ENCODE data around the gene GPR107.

- TF ChIP-seq GATA2 (IDR thresholded peaks at IDR 0.05; ENCODE audit: low read depth, low read length) (no peak), GATA3 (IDR thresholded peaks at IDR 0.05; ENCODE audit: low read depth, low read length) (no peak)
Measured at GRCh38 chr9:130036099-130036498, 17.6 kb upstream of the GPR107 start.
